Loucy (cell line): Measurements from ENCODE around the gene SYCP3.
"Not testable (repeated sequence)": the region's sequence is repeated elsewhere in the genome, so short reads cannot be mapped to it uniquely, and the experiment has no call there.

Experiments
- H2AFZ ChIP-seq: fragments of 200-600 bp; sonication (generic); 2 replicates; pipeline ENCODE4 v1.6.0; 2016; ENCODE audit warnings: antibody characterized with exemption, mild to moderate bottlenecking, low read length, moderate library complexity
- H3F3A ChIP-seq: fragments of 200-600 bp; 2 replicates; pipeline ENCODE4 v1.6.0; 2016; ENCODE audit warnings: antibody characterized with exemption, low read depth, mild to moderate bottlenecking
- H3K27me3 ChIP-seq: fragments of 200-600 bp; sonication (generic); 2 replicates; pipeline ENCODE4 v1.6.1; 2014; ENCODE audit warnings: low read length, mild to moderate bottlenecking; ENCODE audit not compliant: insufficient read depth, poor library complexity, severe bottlenecking
- H3K36me3 ChIP-seq: fragments of 200-600 bp; sonication (generic); 2 replicates; pipeline ENCODE4 v1.6.1; 2016; ENCODE audit warnings: low read length; ENCODE audit not compliant: insufficient read depth
- H3K4me1 ChIP-seq: fragments of 200-600 bp; sonication (generic); 2 replicates; pipeline ENCODE4 v1.5.1; 2014; ENCODE audit warnings: low read length, mild to moderate bottlenecking; ENCODE audit not compliant: insufficient read depth, poor library complexity, severe bottlenecking
- H3K4me2 ChIP-seq: fragments of 200-600 bp; sonication (generic); 2 replicates; pipeline ENCODE4 v1.6.0; 2014; ENCODE audit warnings: antibody characterized with exemption, low read length, low read depth, mild to moderate bottlenecking; ENCODE audit not compliant: poor library complexity, severe bottlenecking
- H3K4me3 ChIP-seq: fragments of 200-600 bp; sonication (generic); 2 replicates; pipeline ENCODE4 v1.5.1; 2014; ENCODE audit warnings: low read length, mild to moderate bottlenecking, mixed read lengths; ENCODE audit not compliant: poor library complexity, severe bottlenecking
- H3K79me2 ChIP-seq: fragments of 200-600 bp; sonication (generic); 2 replicates; pipeline ENCODE4 v1.6.1; 2014; ENCODE audit warnings: low read length; ENCODE audit not compliant: insufficient read depth
- H3K9ac ChIP-seq: fragments of 200-600 bp; sonication (generic); 2 replicates; pipeline ENCODE4 v1.6.0; 2014; ENCODE audit warnings: mild to moderate bottlenecking, low read depth, low read length, moderate library complexity; ENCODE audit not compliant: poor library complexity, severe bottlenecking
- H3K9me2 ChIP-seq: fragments of 200-600 bp; sonication (generic); replicated peaks from 2 replicates; pipeline ENCODE4 v1.6.1; 2016; ENCODE audit warnings: low read depth, low read length, mixed read lengths
- H3K9me3 ChIP-seq: fragments of 200-600 bp; sonication (generic); 2 replicates; pipeline ENCODE4 v1.6.1; 2014; ENCODE audit warnings: mild to moderate bottlenecking, antibody characterized with exemption, low read length, low read depth; ENCODE audit not compliant: insufficient read depth
- H4K20me1 ChIP-seq: fragments of 200-600 bp; sonication (generic); 2 replicates; pipeline ENCODE4 v1.6.0; 2014; ENCODE audit warnings: antibody characterized with exemption, low read length, mild to moderate bottlenecking; ENCODE audit not compliant: insufficient read depth, poor library complexity, severe bottlenecking
- CTCF ChIP-seq: fragments of 200-600 bp; sonication (generic); conservative IDR thresholded peaks from 2 replicates; pipeline ENCODE4 v1.5.1; 2014; ENCODE audit warnings: mild to moderate bottlenecking, antibody characterized with exemption, low read length
- EZH2phosphoT487 ChIP-seq: fragments of 200-600 bp; IDR thresholded peaks from 2 replicates; pipeline ENCODE4 v1.6.1; 2018; ENCODE audit warnings: antibody characterized with exemption, mild to moderate bottlenecking, moderate library complexity, borderline replicate concordance

SYCP3 gene

DNA sequence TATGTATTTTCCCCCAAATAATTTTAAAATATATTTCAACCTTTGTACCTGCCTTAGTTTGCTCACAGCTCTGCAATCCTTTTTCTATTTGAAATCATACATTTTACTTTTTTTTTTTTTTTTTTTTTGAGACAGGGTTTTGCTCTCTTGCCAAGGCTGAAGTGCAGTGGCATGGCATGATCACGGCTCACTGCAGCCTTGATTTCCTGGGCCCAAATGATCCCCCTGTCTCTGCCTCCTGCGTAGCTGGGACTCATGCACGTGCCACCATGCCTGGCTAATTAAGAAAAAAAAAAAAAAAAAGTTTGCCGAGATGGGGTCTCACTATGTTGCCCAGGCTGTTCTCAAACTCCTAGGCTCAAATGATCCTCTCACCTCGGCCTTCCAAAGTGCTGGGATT is 1.3 kb upstream of the SYCP3 start:
- H2AFZ ChIP-seq, result no peak overlapping the region
- TF ChIP-seq CTCF (no peak), EZH2phosphoT487 (no peak)
- no peaks in the 10 kb centered on the region for H3K27me3 ChIP-seq
- H3K4me2 ChIP-seq, result no peak overlapping the region
- H3K4me3 ChIP-seq, result no peak overlapping the region
- H4K20me1 ChIP-seq, result no peaks in the 10 kb centered on the region
- H3F3A ChIP-seq, result no peaks in the 10 kb centered on the region
- H3K79me2 ChIP-seq, result no peaks in the 10 kb centered on the region
- peaks cover 12% of the 10 kb centered on the region for H3K4me1 ChIP-seq
- peaks cover 21% of the 10 kb centered on the region; the same call in 1 of the 2 replicates for H3K36me3 ChIP-seq
- H3K9me2 ChIP-seq, result no peaks in the 10 kb centered on the region
- H3K9ac ChIP-seq, result no peak overlapping the region
- no peaks in the 10 kb centered on the region for H3K9me3 ChIP-seq

DNA sequence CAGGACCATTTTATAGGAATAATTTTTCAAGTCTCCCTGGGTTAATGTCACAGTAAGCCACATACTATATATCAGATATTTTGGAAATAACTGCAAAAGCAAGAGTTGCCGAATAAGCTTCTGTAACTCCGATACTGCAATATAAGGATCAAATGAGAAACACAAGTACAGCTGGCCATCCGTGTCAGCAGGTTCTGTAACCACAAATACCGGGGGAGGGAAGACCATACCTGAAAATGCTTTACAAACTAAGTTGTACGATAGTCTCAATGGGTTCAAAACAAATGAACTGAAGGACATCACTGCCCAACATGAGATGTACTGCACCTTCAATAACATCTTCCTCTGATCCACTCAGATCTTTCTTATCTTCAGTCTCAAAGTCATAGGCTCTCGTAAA is 1.8 kb downstream of the SYCP3 start:
- Histone ChIP-seq H2AFZ (no peak overlapping the region), H3K27me3 (no peaks in the 10 kb centered on the region), H3K36me3 (no peaks in the 10 kb centered on the region), H3K4me1 (no peaks in the 10 kb centered on the region), H3K9ac (no peak overlapping the region), H3K4me3 (no peak overlapping the region), H3K9me3 (no peaks in the 10 kb centered on the region), H3K9me2 (no peaks in the 10 kb centered on the region), H3K4me2 (no peak overlapping the region), H3K79me2 (no peaks in the 10 kb centered on the region), H3F3A (no peaks in the 10 kb centered on the region), H4K20me1 (no peaks in the 10 kb centered on the region)
- TF ChIP-seq EZH2phosphoT487, result no peak
- no peak for TF ChIP-seq CTCF

GRCh38 chr12:101734482-101734881 is 4.8 kb downstream of the SYCP3 start:
- not testable (repeated sequence) for H4K20me1 ChIP-seq, H3F3A ChIP-seq, H3K9me2 ChIP-seq, H3K27me3 ChIP-seq, H2AFZ ChIP-seq, H3K4me3 ChIP-seq, H3K79me2 ChIP-seq, H3K9me3 ChIP-seq, H3K4me2 ChIP-seq, H3K9ac ChIP-seq, H3K4me1 ChIP-seq, H3K36me3 ChIP-seq

DNA sequence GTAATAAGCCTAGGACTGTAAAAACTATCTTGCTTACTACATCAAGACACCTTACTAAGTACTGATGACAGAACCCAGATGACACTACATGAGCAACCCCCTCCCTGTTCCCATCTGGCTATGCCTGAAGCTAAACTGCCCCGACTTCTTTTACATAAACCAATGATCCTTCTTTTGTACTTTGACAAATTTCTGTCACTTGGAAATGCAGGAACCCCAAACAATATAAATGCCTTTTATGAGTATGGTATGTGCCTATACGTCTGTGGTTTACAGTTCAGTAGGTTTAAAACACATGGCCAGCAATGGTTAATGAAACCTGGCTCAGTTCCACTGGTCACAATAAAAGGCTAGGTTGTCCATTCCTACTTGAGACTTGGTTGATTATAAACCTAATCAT is 6.1 kb downstream of the SYCP3 start:
- Histone ChIP-seq H3K9ac (no peak overlapping the region), H3K36me3 (peaks cover 15% of the 10 kb centered on the region; the same call in 1 of the 2 replicates), H4K20me1 (no peaks in the 10 kb centered on the region), H3K27me3 (no peaks in the 10 kb centered on the region), H3K4me3 (no peak overlapping the region), H3K4me1 (no peaks in the 10 kb centered on the region), H3K9me2 (no peaks in the 10 kb centered on the region), H3F3A (no peaks in the 10 kb centered on the region), H3K4me2 (no peak overlapping the region), H3K79me2 (no peaks in the 10 kb centered on the region), H2AFZ (no peak overlapping the region), H3K9me3 (no peaks in the 10 kb centered on the region)
- TF ChIP-seq CTCF, result no peak
- TF ChIP-seq EZH2phosphoT487, result no peak
